ENCODE data around the gene CREBBP. TPM values are rescaled to one million over a fixed set of nuclear protein-coding genes. Genes with fewer than 3 reads are reported as not detected.

CREBBP gene
- total and polyA plus RNA-seq, 9 donors: 35.6 to 94.5 (median 78.3) TPM

GRCh38 chr16:3838600-3839401, 41.7 kb downstream of the CREBBP start:
- no peaks in the 10 kb centered on the region for H3K36me3 ChIP-seq
- H3K4me1 ChIP-seq (ENCODE audit: insufficient read depth): peaks cover 11% of the 10 kb centered on the region
- TF ChIP-seq POLR2A (IDR thresholded peaks at IDR 0.05): no peak
- TF ChIP-seq EP300 (IDR thresholded peaks at IDR 0.05): no peak
- TF ChIP-seq CTCF (IDR thresholded peaks at IDR 0.05): no peak
- no peak for DNase-seq
- H3K4me3 ChIP-seq: no peak overlapping the region
- no peak overlapping the region for H3K27ac ChIP-seq
- H3K27me3 ChIP-seq: no peaks in the 10 kb centered on the region
- no peaks in the 10 kb centered on the region for H3K9me3 ChIP-seq
- WGBS, 3 donors: 27 to 38% (median 29%) methylated on average over 9 of the region's 9 CpGs
- intact Hi-C loops (cut with DNase I): no loop called here

- H3K27ac ChIP-seq: no peak overlapping the region
- no peaks in the 10 kb centered on the region for H3K27me3 ChIP-seq
- 58 to 64% (median 64%) methylated on average over 5 of the region's 5 CpGs for WGBS, 3 donors
- DNase-seq: no peak
- TF ChIP-seq POLR2A (IDR thresholded peaks at IDR 0.05): no peak
- no peak for TF ChIP-seq EP300 (IDR thresholded peaks at IDR 0.05)
- no peak for TF ChIP-seq CTCF (IDR thresholded peaks at IDR 0.05)
- intact Hi-C loops (cut with DNase I): no loop called here
- H3K9me3 ChIP-seq: no peaks in the 10 kb centered on the region
- H3K4me1 ChIP-seq (ENCODE audit: insufficient read depth): peaks cover 11% of the 10 kb centered on the region
- H3K36me3 ChIP-seq: no peaks in the 10 kb centered on the region
- no peak overlapping the region for H3K4me3 ChIP-seq
These were observed 42.5 kb downstream of the CREBBP start for GRCh38 chr16:3837851-3838586.

GRCh38 chr16:3836641-3837040, 43.9 kb downstream of the CREBBP start:
- H3K27me3 ChIP-seq: no peaks in the 10 kb centered on the region
- peaks cover 9% of the 10 kb centered on the region for H3K4me1 ChIP-seq (ENCODE audit: insufficient read depth)
- intact Hi-C loops (cut with DNase I): no loop called here
- H3K36me3 ChIP-seq: no peaks in the 10 kb centered on the region
- H3K4me3 ChIP-seq: no peak overlapping the region
- H3K9me3 ChIP-seq: no peaks in the 10 kb centered on the region
- 90 to 93% (median 92%) methylated on average over 4 of the region's 4 CpGs for WGBS, 3 donors
- DNase-seq: no peak
- no peak overlapping the region for H3K27ac ChIP-seq
- TF ChIP-seq EP300 (IDR thresholded peaks at IDR 0.05) (no peak), POLR2A (IDR thresholded peaks at IDR 0.05) (no peak), CTCF (IDR thresholded peaks at IDR 0.05) (no peak)

GRCh38 chr16:3835089-3835602, 45.4 kb downstream of the CREBBP start:
- Histone ChIP-seq H3K27me3 (no peaks in the 10 kb centered on the region), H3K9me3 (no peaks in the 10 kb centered on the region), H3K4me1 (ENCODE audit: insufficient read depth) (peaks cover 8% of the 10 kb centered on the region), H3K4me3 (no peak overlapping the region), H3K27ac (no peak overlapping the region), H3K36me3 (no peaks in the 10 kb centered on the region)
- intact Hi-C loops (cut with DNase I): no loop called here
- no peak for DNase-seq
- 73 to 83% (median 76%) methylated on average over 7 of the region's 7 CpGs for WGBS, 3 donors
- no peak for TF ChIP-seq EP300 (IDR thresholded peaks at IDR 0.05)
- no peak for TF ChIP-seq CTCF (IDR thresholded peaks at IDR 0.05)
